ENCODE data around the gene TMTC3. TPM values are rescaled to one million over a fixed set of nuclear protein-coding genes. Genes with fewer than 3 reads are reported as not detected.

Gene TMTC3
- total and polyA plus RNA-seq, 2 donors (not counting 3 experiments of a cell fraction or from before 2014, with no cell fraction given): 7.8 to 36.5 TPM

DNA sequence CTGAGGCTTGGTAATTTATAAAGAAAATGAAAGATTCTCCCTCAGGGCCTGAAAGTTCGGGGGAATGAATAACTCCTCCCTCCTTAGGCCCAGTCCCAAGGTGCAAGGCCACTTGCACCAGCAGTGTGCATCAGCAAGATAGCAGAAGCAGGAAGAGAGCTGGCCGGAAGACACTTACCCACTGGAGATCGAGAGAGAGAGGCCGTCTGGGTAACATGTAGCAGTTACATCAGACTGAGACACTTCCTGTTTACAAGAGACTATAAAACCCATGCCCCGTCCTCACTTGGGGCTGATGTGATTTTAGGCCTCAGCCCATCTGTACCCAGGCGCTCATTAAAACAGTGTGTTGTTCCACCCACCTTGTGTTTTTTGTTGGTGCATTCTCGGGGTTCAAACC, 85.2 kb downstream of the TMTC3 start:
- H3K4me1 ChIP-seq (ENCODE audit: control insufficient read depth, extremely low read depth, insufficient read depth, low read length): peaks cover 2% of the 10 kb centered on the region
- H3K4me3 ChIP-seq (replicated peaks in 1 of 3; ENCODE audit: insufficient read depth in 1 of 3, low read depth in 1 of 3, low read length in 3 of 3): no peak overlapping the region
- TF ChIP-seq JUN (IDR thresholded peaks at IDR 0.05; ENCODE audit: borderline replicate concordance, insufficient read depth, insufficient read length, low read depth) (no peak), GATA2 (IDR thresholded peaks at IDR 0.05; ENCODE audit: insufficient read depth, insufficient read length, low read depth, low read length) (no peak), POLR2AphosphoS5 (IDR thresholded peaks at IDR 0.05; ENCODE audit: insufficient read depth, low read depth, low read length) (no peak), MYC (IDR thresholded peaks at IDR 0.05; ENCODE audit: low read depth, low read length) (no peak), FOS (IDR thresholded peaks at IDR 0.05; ENCODE audit: borderline replicate concordance, insufficient read depth, low read length) (no peak), POLR2A (IDR thresholded peaks at IDR 0.05; ENCODE audit: low read depth, low read length) (no peak), EZH2 (IDR thresholded peaks at IDR 0.05; ENCODE audit: borderline replicate concordance, low read depth, low read length, severe bottlenecking) (no peak)
- TF ChIP-seq, protein P1, sequence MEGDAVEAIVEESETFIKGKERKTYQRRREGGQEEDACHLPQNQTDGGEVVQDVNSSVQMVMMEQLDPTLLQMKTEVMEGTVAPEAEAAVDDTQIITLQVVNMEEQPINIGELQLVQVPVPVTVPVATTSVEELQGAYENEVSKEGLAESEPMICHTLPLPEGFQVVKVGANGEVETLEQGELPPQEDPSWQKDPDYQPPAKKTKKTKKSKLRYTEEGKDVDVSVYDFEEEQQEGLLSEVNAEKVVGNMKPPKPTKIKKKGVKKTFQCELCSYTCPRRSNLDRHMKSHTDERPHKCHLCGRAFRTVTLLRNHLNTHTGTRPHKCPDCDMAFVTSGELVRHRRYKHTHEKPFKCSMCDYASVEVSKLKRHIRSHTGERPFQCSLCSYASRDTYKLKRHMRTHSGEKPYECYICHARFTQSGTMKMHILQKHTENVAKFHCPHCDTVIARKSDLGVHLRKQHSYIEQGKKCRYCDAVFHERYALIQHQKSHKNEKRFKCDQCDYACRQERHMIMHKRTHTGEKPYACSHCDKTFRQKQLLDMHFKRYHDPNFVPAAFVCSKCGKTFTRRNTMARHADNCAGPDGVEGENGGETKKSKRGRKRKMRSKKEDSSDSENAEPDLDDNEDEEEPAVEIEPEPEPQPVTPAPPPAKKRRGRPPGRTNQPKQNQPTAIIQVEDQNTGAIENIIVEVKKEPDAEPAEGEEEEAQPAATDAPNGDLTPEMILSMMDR (IDR thresholded peaks at IDR 0.05; ENCODE audit: extremely low read depth in 1 of 2, insufficient read depth in 1 of 2, low read depth in 1 of 2, low read length in 2 of 2): no peak
- TF ChIP-seq, protein P2, sequence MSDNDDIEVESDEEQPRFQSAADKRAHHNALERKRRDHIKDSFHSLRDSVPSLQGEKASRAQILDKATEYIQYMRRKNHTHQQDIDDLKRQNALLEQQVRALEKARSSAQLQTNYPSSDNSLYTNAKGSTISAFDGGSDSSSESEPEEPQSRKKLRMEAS (IDR thresholded peaks at IDR 0.05; ENCODE audit: insufficient read depth, insufficient read length): no peak
- H3K4me2 ChIP-seq (ENCODE audit: insufficient read depth, low read length): no peak overlapping the region
- dilution Hi-C loops (cut with MboI; ENCODE audit: extremely low pct_ligation_motif_present, low sequenced_read_pairs): no loop called here
- no peaks in the 10 kb centered on the region for H3K36me3 ChIP-seq (ENCODE audit: control insufficient read depth in 2 of 2, extremely low read depth in 1 of 2, insufficient read depth in 2 of 2, low read length in 2 of 2)
- no TSS peak for BruUV-seq (replicated peaks)
- CTCF ChIA-PET: no interaction called here
- no peak for FAIRE-seq
- H3K9me3 ChIP-seq (replicated peaks; ENCODE audit: control insufficient read depth, insufficient read depth, low read length): no peaks in the 10 kb centered on the region
- intact Hi-C loops (cut with micrococcal nuclease): no loop called here
- H3K27me3 ChIP-seq (ENCODE audit: control insufficient read depth in 2 of 2, insufficient read depth in 2 of 2, low read length in 2 of 2): no peaks in the 10 kb centered on the region
- no peak overlapping the region for H3K9ac ChIP-seq (replicated peaks; ENCODE audit: extremely low read depth, insufficient read depth, low read length)
- no peaks in the 10 kb centered on the region for H3K79me2 ChIP-seq (ENCODE audit: control insufficient read depth, insufficient read depth, low read length)
- H4K20me1 ChIP-seq (replicated peaks; ENCODE audit: control insufficient read depth, extremely low read depth, insufficient read depth, low read length): no peaks in the 10 kb centered on the region
- POLR2A ChIA-PET: no interaction called here
- no peak for DNase-seq (ENCODE audit: low read depth, low spot score)
- H3K27ac ChIP-seq (ENCODE audit: insufficient read depth, low read depth, low read length): no peak overlapping the region
- H3K9me1 ChIP-seq (replicated peaks; ENCODE audit: control insufficient read depth, extremely low read depth, insufficient read depth, low read length): no peaks in the 10 kb centered on the region
- peak overlapping the region; percentile 91 for H2AFZ ChIP-seq (ENCODE audit: low read depth, low read length)

Measured in endothelial cell of umbilical vein (primary cell).